ENCODE results near the gene ATCAY.

- TF ChIP-seq, protein P1, sequence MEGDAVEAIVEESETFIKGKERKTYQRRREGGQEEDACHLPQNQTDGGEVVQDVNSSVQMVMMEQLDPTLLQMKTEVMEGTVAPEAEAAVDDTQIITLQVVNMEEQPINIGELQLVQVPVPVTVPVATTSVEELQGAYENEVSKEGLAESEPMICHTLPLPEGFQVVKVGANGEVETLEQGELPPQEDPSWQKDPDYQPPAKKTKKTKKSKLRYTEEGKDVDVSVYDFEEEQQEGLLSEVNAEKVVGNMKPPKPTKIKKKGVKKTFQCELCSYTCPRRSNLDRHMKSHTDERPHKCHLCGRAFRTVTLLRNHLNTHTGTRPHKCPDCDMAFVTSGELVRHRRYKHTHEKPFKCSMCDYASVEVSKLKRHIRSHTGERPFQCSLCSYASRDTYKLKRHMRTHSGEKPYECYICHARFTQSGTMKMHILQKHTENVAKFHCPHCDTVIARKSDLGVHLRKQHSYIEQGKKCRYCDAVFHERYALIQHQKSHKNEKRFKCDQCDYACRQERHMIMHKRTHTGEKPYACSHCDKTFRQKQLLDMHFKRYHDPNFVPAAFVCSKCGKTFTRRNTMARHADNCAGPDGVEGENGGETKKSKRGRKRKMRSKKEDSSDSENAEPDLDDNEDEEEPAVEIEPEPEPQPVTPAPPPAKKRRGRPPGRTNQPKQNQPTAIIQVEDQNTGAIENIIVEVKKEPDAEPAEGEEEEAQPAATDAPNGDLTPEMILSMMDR (IDR thresholded peaks at IDR 0.05 in 8 of 11, conservative IDR thresholded peaks at IDR 0.05 in 3 of 11), result no peak
- no peak for TF ChIP-seq POLR2AphosphoS5 (IDR thresholded peaks at IDR 0.05)
These were observed 28.3 kb upstream of the ATCAY start for GRCh38 chr19:3852177-3852511.
